H1 (cell line): ENCODE measurements around the gene NUP210L. TPM values are rescaled to one million over a fixed set of nuclear protein-coding genes. Genes with fewer than 3 reads are reported as not detected.

Experiments
- CTCF ChIA-PET: fragments of 300-600 bp; sonication (Branson Sonifier 250); formaldehyde crosslinking; loops from one replicate; lab custom pipeline; 2021; ENCODE audit not compliant: partially characterized antibody; lab: Charles Lee
- POLR2A ChIA-PET: fragments of 300-600 bp; sonication (Branson Sonifier 250); formaldehyde crosslinking; loops from one replicate; lab custom pipeline; 2021; ENCODE audit warnings: inconsistent platforms; ENCODE audit not compliant: partially characterized antibody; lab: Charles Lee
- DNase-seq, 2 experiments: peaks; one replicate each; pipeline versions ENCODE4 v3.0.0 to v3.0.0-alpha.2; 2010 to 2022; ENCODE audit warnings: low spot score in 2 of 2, low read depth in 1 of 2, mixed read lengths in 1 of 2
- FAIRE-seq: peaks from 2 replicates; lab custom pipeline; 2011; peaks lifted over from hg19 to GRCh38; lab: Jason Lieb, UNC
- H2AFZ ChIP-seq: 2 replicates; pipeline ENCODE4 v1.8.1; 2012; ENCODE audit warnings: low read length, inconsistent platforms
- H2AK5ac ChIP-seq: 2 replicates; pipeline ENCODE4 v1.6.1; 2013; ENCODE audit warnings: low read depth, low read length
- H2BK120ac ChIP-seq: replicated peaks from 2 replicates; pipeline ENCODE3; 2013; ENCODE audit warnings: low read depth, low read length, inconsistent platforms
- H2BK12ac ChIP-seq: 2 replicates; pipeline ENCODE4 v1.6.1; 2013; ENCODE audit warnings: low read depth, low read length
- H2BK15ac ChIP-seq: 2 replicates; pipeline ENCODE4 v1.6.1; 2013; ENCODE audit warnings: low read length
- H2BK20ac ChIP-seq: 2 replicates; pipeline ENCODE4 v1.6.1; 2013; ENCODE audit warnings: low read length
- H2BK5ac ChIP-seq: 2 replicates; pipeline ENCODE4 v1.6.1; 2013; ENCODE audit warnings: low read depth, low read length
- H3K14ac ChIP-seq: 2 replicates; pipeline ENCODE4 v1.6.1; 2013; ENCODE audit warnings: inconsistent platforms; ENCODE audit not compliant: insufficient read length
- H3K18ac ChIP-seq: 2 replicates; pipeline ENCODE4 v1.6.1; 2013; ENCODE audit warnings: low read length; ENCODE audit errors: extremely low read depth
- H3K23ac ChIP-seq: 2 replicates; pipeline ENCODE4 v1.6.1; 2013; ENCODE audit warnings: inconsistent platforms; ENCODE audit not compliant: insufficient read length
- H3K23me2 ChIP-seq: 2 replicates; pipeline ENCODE4 v1.6.1; 2013; ENCODE audit warnings: low read depth, low read length
- H3K27ac ChIP-seq: 2 replicates; pipeline ENCODE4 v1.6.1; 2011; ENCODE audit warnings: low read depth, low read length, inconsistent platforms
- H3K27me3 ChIP-seq, 4 experiments: replicated peaks in 1 of 4; 1 replicate in 1 of 4; 2 replicates in 3 of 4; pipeline versions ENCODE4 v1.6.1 to v1.8.1; 2011 to 2013; ENCODE audit warnings: low read length in 3 of 4, mild to moderate bottlenecking in 3 of 4, inconsistent platforms in 2 of 4, mixed read lengths in 2 of 4, moderate library complexity in 1 of 4; ENCODE audit not compliant: control insufficient read depth in 3 of 4, insufficient read depth in 3 of 4; ENCODE audit errors: extremely low read depth in 1 of 4
- H3K36me3 ChIP-seq, 4 experiments: 2 replicates each; pipeline versions ENCODE4 v1.6.1 to v1.8.1; 2011 to 2013; ENCODE audit warnings: mild to moderate bottlenecking in 4 of 4, low read length in 3 of 4, moderate library complexity in 2 of 4, control low read depth in 1 of 4, inconsistent platforms in 1 of 4; ENCODE audit not compliant: insufficient read depth in 4 of 4, control insufficient read depth in 2 of 4
- H3K4ac ChIP-seq: replicated peaks from 2 replicates; pipeline ENCODE3; 2013; ENCODE audit warnings: low read length, low read depth, mixed read lengths, inconsistent platforms; ENCODE audit not compliant: insufficient read length
- H3K4me1 ChIP-seq, 4 experiments: replicated peaks in 1 of 4; 1 replicate in 1 of 4; 2 replicates in 3 of 4; pipeline versions ENCODE4 v1.6.1 to v1.8.1; 2011 to 2013; ENCODE audit warnings: low read length in 3 of 4, inconsistent platforms in 2 of 4, mixed read lengths in 1 of 4; ENCODE audit not compliant: insufficient read depth in 4 of 4, control insufficient read depth in 3 of 4
- H3K4me2 ChIP-seq, 2 experiments: 2 replicates each; pipeline versions ENCODE4 v1.6.1 to v1.8.1; 2011 to 2013; ENCODE audit warnings: low read depth in 2 of 2, low read length in 2 of 2, control low read depth in 1 of 2, inconsistent platforms in 1 of 2, mild to moderate bottlenecking in 1 of 2; ENCODE audit not compliant: insufficient read depth in 1 of 2
- H3K4me3 ChIP-seq, 4 experiments: fragments of 200-600, 300-600 bp in 1 of 4; sonication (generic), shearing (Covaris generic), sonication (Bioruptor Twin) in 1 of 4; 2 replicates each; pipeline versions ENCODE4 v1.5.1 to v1.8.1; 2011 to 2016; ENCODE audit warnings: low read length in 4 of 4, low read depth in 3 of 4, control low read depth in 2 of 4, inconsistent platforms in 2 of 4, mild to moderate bottlenecking in 2 of 4, mixed read lengths in 1 of 4, moderate library complexity in 1 of 4; ENCODE audit not compliant: insufficient read depth in 2 of 4; ENCODE audit errors: extremely low read depth in 1 of 4
- H3K56ac ChIP-seq: replicated peaks from 2 replicates; pipeline ENCODE3; 2013; ENCODE audit warnings: low read depth, mild to moderate bottlenecking, mixed read lengths, low read length, inconsistent platforms; ENCODE audit not compliant: insufficient read length
- H3K79me1 ChIP-seq: 2 replicates; pipeline ENCODE4 v1.6.1; 2013; ENCODE audit warnings: low read depth, low read length, control low read depth
- H3K79me2 ChIP-seq, 2 experiments: 2 replicates each; pipeline versions ENCODE4 v1.6.1 to v1.8.1; 2012 to 2013; ENCODE audit warnings: low read length in 2 of 2, mild to moderate bottlenecking in 2 of 2, inconsistent platforms in 1 of 2; ENCODE audit not compliant: insufficient read depth in 2 of 2, control insufficient read depth in 1 of 2
- H3K9ac ChIP-seq, 4 experiments: replicated peaks in 1 of 4; 1 replicate in 1 of 4; 2 replicates in 3 of 4; pipeline versions ENCODE4 v1.6.1 to v1.8.1; 2011 to 2013; ENCODE audit warnings: low read depth in 3 of 4, low read length in 3 of 4, control low read depth in 2 of 4, mild to moderate bottlenecking in 2 of 4, moderate library complexity in 2 of 4, inconsistent platforms in 1 of 4; ENCODE audit errors: extremely low read depth in 1 of 4
- H3K9me3 ChIP-seq, 2 experiments: 2 replicates each; pipeline versions ENCODE4 v1.6.1 to v1.8.1; 2012 to 2013; ENCODE audit warnings: mild to moderate bottlenecking in 2 of 2, moderate library complexity in 2 of 2, control low read depth in 1 of 2, inconsistent platforms in 1 of 2, low read depth in 1 of 2, low read length in 1 of 2, mixed read lengths in 1 of 2; ENCODE audit not compliant: insufficient read depth in 2 of 2
- H4K20me1 ChIP-seq, 2 experiments: replicated peaks in 1 of 2; 2 replicates each; pipeline versions ENCODE3 to v1.8.1; 2011 to 2013; ENCODE audit warnings: inconsistent platforms in 2 of 2, low read length in 2 of 2, mild to moderate bottlenecking in 1 of 2; ENCODE audit not compliant: insufficient read depth in 2 of 2, control insufficient read depth in 1 of 2
- H4K5ac ChIP-seq: 2 replicates; pipeline ENCODE4 v1.6.1; 2013; ENCODE audit warnings: low read length, low read depth, mixed read lengths, inconsistent platforms; ENCODE audit not compliant: insufficient read length
- H4K8ac ChIP-seq: 2 replicates; pipeline ENCODE4 v1.8.0; 2013; ENCODE audit warnings: mild to moderate bottlenecking, moderate library complexity, low read length, inconsistent platforms; ENCODE audit not compliant: insufficient read depth; ENCODE audit errors: extremely low read depth
- H4K91ac ChIP-seq: replicated peaks from 2 replicates; pipeline ENCODE3; 2013; ENCODE audit warnings: low read length, mixed read lengths, inconsistent platforms; ENCODE audit not compliant: insufficient read length
- GTF2F1 ChIP-seq: IDR thresholded peaks from 2 replicates; pipeline ENCODE4 v1.6.1; 2012; ENCODE audit warnings: low read depth, low read length, improper control_type of control experiment, borderline replicate concordance
- WGBS, 2 experiments: shearing (Covaris generic) in 1 of 2; methylation state at CpG; one replicate each; pipeline versions ENCODE4 v1.1.6 to v1.1.7; 2013 to 2015; ENCODE audit warnings: low lambda C conversion rate in 2 of 2, mixed read lengths in 2 of 2, inconsistent platforms in 1 of 2, low coverage in 1 of 2, missing lambda C conversion rate in 1 of 2; ENCODE audit not compliant: insufficient replicate concordance in 2 of 2, insufficient coverage in 1 of 2, insufficient read length in 1 of 2; ENCODE audit errors: extremely low coverage in 1 of 2, missing lambda C conversion rate in 1 of 2; 5-methylcytosine and 5-hydroxymethylcytosine counted together
- polyA plus RNA-seq, 7 experiments: library from polyadenylated mRNA; depleted of rRNA in 3 of 7; stranded (reverse) in 5 of 7; unstranded in 2 of 7; fragments of >200 nt in 5 of 7; fragments of 200-250 nt in 2 of 7; gene quantifications; 1 replicate in 5 of 7; 2 replicates in 1 of 7; 4 replicates in 1 of 7; pipeline versions ENCODE4 v1.2.1 to v1.2.3, GENCODE V29; 2011 to 2013; ENCODE audit warnings: missing spikeins in 2 of 7, mixed read lengths in 2 of 7
- total RNA-seq: library from RNA; stranded (reverse); fragmentation: NEBNext Ultra II Directional; extraction: Animal tissue kit (Norgen Biotek cat#: 25700); gene quantifications from 2 replicates; pipeline ENCODE4 v1.2.1, GENCODE V29; 2021

NUP210L gene
- total and polyA plus RNA-seq, 2 of the 8 experiments (the other 6 are each of a cell fraction or from before 2014, with no cell fraction given): not detected

GRCh38 chr1:153987621-153988020, 167.3 kb downstream of the NUP210L start:
- Histone ChIP-seq H3K4me3 (no peak overlapping the region), H3K4me2 (no peak overlapping the region), H3K14ac (no peak overlapping the region), H3K27me3 (no peaks in the 10 kb centered on the region), H3K4me1 (peaks cover 0 to 18% (median 11%) of the 10 kb centered on the region in 4 experiments; a peak in 5 of 7 replicates), H3K23ac (no peak overlapping the region), H2BK5ac (no peak overlapping the region), H2AK5ac (no peak overlapping the region), H3K79me2 (peaks cover 0 to 36% of the 10 kb centered on the region in 2 experiments; a peak in 3 of 4 replicates), H3K9me3 (no peaks in the 10 kb centered on the region), H3K23me2 (peaks cover 19% of the 10 kb centered on the region), H3K27ac (no peak overlapping the region), H3K56ac (no peak overlapping the region), H3K9ac (no peak overlapping the region), H2AFZ (no peak overlapping the region), H2BK20ac (no peak overlapping the region), H4K8ac (no peak overlapping the region), H3K4ac (no peak overlapping the region), H2BK120ac (no peak overlapping the region), H2BK15ac (no peak overlapping the region), H4K91ac (no peak overlapping the region), H2BK12ac (0 out of 2 replicates have a peak overlapping the region, but pooled peaks have one; percentile 42), H4K20me1 (peaks cover 0 to 7% of the 10 kb centered on the region in 2 experiments), H3K36me3 (peaks cover 6 to 32% (median 19%) of the 10 kb centered on the region in 4 experiments), H3K18ac (no peak overlapping the region), H4K5ac (no peak overlapping the region), H3K79me1 (0 out of 2 replicates have a peak, but pooled peaks cover 3% of the 10 kb centered on the region)
- no peak for DNase-seq
- ChIA-PET POLR2A (interaction anchor here (1.2 to 13.2 kb wide), 7 partner anchors 11 to 196 kb away, joined by 3 to 454 read pairs (median 12); partner anchors contain the start of genes CREB3L4, CRTC2, DENND4B and JTB), CTCF (interaction anchor here (0.6 to 3.9 kb wide), 21 partner anchors 8 to 370 kb away, joined by 3 to 31 read pairs (median 4); partner anchors contain the start of genes CREB3L4, GATAD2B, JTB and SLC39A1)
- 97% methylated on average over 7 of the region's 8 CpGs; no CpG with 5 or more reads in 1 of the 2 experiments for WGBS, 2 experiments
- no peak for FAIRE-seq
- no peak for TF ChIP-seq GTF2F1
